ENCODE results near the gene BATF2. TPM values are rescaled to one million over a fixed set of nuclear protein-coding genes. Genes with fewer than 3 reads are reported as not detected.
"Not testable (repeated sequence)": the region's sequence is repeated elsewhere in the genome, so short reads cannot be mapped to it uniquely, and the experiment has no call there.

The BATF2 gene
- total RNA-seq, 1 donor from 2014 or later = 0.40 TPM

DNA sequence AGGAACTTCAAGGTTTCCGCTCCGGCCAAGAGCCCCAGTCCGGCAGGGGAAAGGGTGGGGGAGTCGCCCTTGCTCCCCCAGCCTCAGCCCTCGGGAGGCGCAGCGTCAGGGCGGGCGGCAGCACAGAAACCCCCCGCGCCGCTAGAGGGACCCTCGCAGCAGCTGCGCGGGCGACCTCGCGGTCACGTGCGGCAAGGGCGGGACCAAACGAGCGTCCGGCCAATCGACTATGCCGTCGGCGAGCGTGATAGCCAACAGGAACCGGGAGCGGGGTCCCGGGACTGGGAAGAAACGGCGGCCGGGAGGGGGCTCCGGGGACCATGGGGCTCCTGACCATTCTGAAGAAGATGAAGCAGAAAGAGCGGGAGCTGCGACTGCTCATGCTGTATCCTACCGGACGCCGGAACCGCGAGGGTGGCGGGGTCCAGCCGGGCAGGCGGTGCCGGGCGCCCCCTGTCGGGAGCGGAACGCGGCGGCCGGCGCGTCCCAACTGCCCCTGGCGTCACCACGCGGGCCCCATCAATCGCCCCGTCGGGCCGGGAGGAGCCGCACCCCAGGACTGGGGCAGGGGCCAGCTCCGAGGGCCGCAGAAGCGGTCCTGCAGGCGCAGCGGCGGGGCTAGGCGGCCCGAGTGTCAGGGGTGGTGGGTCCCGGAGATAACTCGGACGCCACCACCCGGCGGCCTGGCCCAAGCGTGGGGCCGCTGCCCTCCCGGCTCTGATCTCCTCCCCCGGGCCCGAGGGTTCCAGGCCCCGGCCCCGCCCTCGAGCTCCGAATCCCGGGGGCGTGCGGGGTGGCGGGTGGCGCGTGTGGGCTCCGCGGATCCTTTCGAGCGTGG lies 17.3 kb upstream of the BATF2 start, which contains the start of gene ARL2:
Gene ARL2, plus strand, starts transcription at position 273 of the 838 bp plus-strand sequence. Its CDS starts 48 bp downstream, at position 321.
- DNase-seq (ENCODE audit: low read depth, low spot score) = peak; percentile 59

- peak; percentile 57 for DNase-seq (ENCODE audit: low read depth, low spot score)
These were observed 16.5 kb upstream of the BATF2 start for GRCh38 chr11:65013130-65013887.

- no peak for DNase-seq (ENCODE audit: low read depth, low spot score)
These were observed 12.1 kb upstream of the BATF2 start for GRCh38 chr11:65008873-65009272.

GRCh38 chr11:65008016-65008415 lies 11.2 kb upstream of the BATF2 start:
- no peak for DNase-seq (ENCODE audit: low read depth, low spot score)

DNA sequence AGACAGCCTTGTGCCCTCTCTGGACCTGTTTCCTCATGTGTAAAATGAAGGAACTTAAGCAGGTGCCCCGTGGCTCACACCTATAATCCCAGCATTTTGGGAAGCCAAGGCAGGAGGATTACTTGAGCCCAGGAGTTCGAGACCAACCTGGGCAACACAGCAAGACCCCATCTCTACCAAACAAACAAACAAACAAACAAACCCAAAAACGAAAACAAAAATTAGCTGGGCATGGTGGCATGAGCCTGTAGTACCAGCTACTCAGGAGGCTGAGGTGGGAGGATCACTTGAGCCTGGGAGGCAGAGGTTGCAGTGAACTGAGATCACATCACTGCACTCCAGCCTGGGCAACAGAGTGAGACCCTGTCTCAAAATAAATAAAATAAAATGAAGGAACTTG lies 7.2 kb upstream of the BATF2 start:
- not testable (repeated sequence) for DNase-seq (ENCODE audit: low read depth, low spot score)

GRCh38 chr11:65003282-65003681 lies 6.5 kb upstream of the BATF2 start:
- no peak for DNase-seq (ENCODE audit: low read depth, low spot score)

GRCh38 chr11:65002706-65003105 lies 5.9 kb upstream of the BATF2 start:
- DNase-seq (ENCODE audit: low read depth, low spot score) = no peak

DNA sequence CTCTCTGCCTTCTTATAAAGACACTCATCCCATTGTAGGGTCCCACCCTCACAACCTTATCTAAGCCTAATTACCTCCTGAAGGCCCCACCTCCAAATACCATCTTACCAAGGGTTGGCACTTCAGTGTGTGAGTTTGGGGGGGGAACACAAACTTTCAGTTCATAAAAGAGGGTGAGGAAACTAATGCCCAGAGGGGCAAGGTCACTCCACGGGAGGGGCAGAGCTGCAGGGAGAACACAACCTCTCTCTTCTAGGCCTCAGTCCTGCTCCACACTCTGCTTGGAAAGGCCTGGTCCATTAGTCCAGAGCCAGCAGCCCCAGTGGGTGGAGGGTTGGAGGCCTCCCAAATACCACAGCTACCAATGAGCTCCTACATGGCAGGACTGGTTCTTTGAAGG lies 2.7 kb upstream of the BATF2 start:
- DNase-seq (ENCODE audit: low read depth, low spot score) = no peak

GRCh38 chr11:64998690-64999431 lies 2.1 kb upstream of the BATF2 start:
- no peak for DNase-seq (ENCODE audit: low read depth, low spot score)

GRCh38 chr11:64998141-64998540 lies 1.4 kb upstream of the BATF2 start:
- no peak for DNase-seq (ENCODE audit: low read depth, low spot score)

DNA sequence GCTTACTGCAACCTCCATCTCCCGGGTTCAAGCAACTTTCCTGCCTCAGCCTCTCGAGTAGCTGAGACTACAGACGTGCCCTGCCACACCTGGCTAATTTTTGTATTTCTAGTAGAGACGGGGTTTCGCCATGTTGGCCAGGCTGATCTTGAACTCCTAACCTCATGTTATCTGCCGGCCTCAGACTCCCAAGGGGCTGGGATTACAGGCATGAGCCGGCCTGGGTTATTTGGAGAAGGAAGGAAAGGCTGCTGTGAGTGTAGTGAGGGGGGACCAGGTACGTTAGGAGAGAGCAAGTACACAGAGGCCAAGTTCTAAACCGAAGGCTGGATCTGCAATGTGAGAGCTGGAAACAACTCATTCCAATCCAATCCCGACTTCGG lies 453 bp downstream of the BATF2 start:
- no peak for DNase-seq (ENCODE audit: low read depth, low spot score)

DNA sequence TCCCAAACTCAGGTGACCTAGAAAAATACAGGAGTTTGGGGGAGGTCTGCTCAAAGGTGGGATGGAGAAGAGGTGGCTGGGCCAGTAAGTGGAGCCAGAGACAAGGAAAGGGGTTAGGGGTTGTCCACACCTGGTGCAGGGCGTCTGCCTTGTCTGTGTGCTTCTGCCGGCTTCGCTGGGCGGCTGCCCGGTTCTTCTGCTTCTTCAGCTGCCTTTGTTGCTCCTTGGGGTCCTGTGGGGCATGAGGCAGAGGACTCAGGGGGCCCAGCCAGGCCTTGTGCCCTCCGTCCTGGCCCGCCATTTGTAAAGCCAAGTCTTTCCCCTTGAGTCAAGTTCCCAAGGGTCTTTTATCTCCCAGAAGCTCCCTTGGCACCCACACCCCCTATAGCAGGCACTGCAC lies 2.5 kb downstream of the BATF2 start:
- no peak for DNase-seq (ENCODE audit: low read depth, low spot score)

DNA sequence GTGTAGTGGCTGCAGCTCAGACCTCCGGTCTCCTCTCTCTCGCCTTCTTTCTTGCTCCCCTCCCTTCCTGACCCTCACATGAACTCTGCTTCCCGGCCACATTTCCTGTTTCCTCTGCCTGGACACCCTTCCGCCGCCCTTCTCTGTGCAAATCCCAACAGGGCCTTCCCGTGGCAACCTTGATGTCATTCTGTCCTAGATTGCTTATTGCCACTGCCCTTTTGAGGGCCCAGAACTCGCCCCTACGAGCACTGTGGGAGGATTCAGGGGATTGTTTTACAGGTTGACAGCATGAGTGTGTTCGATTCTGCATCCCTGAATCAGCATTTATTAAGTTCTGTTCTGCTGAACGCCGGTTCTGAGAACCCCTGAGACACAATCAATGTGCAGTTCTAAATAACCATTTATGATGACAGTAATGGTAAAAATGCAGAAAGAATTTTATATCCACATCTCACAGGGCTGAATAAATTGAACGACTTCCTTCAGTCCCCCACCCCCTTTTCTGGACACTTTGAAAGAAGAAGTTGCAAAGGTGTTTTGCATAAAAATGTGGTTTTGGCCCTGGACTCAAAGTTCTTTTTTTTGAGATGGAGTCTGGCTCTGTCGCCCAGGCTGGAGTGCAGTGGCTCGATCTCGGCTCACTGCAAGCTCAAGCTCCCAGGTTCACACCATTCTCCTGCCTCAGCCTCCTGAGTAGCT lies 6.4 kb downstream of the BATF2 start:
- no peak for DNase-seq (ENCODE audit: low read depth, low spot score)

DNA sequence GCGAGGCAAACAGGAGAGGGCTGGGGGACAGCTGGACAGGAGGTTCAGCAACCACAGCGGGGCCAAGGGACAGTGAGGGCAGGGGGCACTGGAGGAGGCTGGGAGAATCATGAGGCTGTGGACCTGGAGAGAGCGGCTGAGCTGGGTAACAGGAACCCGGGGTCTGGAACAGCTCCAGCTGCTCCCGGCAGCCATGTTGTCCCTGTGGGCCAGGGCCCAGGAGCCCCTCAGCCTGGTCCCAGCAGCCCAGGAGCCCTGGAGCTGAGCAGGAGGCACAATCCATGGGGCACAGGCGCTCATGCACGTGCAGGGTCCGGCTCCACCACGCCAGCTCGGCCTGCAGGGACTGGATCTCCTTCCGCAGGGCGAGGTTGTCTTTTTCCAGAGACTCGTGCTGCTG lies 7.4 kb downstream of the BATF2 start:
- DNase-seq (ENCODE audit: low read depth, low spot score) = no peak

GRCh38 chr11:64987998-64988854 lies 8.5 kb downstream of the BATF2 start:
- DNase-seq (ENCODE audit: low read depth, low spot score) = no peak

- DNase-seq (ENCODE audit: low read depth, low spot score) = not testable (repeated sequence)
These were observed 13.4 kb downstream of the BATF2 start for GRCh38 chr11:64983339-64983738.

- DNase-seq (ENCODE audit: low read depth, low spot score) = no peak
These were observed 20.1 kb downstream of the BATF2 start for GRCh38 chr11:64976651-64977050.

- no peak for DNase-seq (ENCODE audit: low read depth, low spot score)
These were observed 22.6 kb downstream of the BATF2 start for GRCh38 chr11:64974124-64974523.

DNA sequence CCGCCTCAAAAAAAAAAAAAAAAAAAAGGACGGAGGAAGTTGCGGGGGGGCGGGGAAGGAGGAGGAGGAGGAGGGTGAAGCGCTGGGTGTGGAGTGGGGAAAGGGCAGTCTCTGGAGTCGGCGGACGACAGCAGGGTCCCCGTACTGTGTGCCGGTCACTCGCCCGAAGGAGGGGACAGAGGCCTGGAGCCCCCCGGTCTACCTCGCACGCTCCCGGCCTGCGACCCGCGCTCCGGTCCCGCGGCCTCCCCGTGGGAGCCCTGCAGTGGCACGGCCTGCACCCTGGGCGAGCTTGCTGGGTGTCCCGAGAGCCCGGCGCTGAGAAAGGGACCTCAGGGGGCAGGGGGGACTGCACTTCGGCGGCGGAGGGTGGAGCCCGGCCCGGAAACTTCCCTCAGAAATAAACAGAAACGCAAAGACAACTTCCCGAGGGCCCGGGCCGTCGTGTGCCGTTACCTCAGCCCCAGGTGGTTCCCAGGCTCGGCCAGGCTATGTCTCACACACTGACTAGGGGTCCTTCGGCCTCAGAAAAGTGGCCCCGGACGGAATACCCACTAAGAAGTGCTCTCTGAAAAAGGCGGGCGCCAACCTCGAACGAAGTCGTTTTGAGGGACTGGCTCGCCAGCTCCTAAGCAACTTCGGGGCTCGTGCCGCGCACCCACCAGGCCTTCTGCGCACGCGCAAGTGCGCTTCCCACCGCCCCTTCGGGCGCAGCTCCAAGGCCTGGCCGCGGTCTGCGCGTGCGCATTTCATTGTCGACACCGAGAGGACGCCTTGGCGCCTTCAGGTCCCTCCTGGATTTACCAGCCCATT lies 25.1 kb downstream of the BATF2 start, which contains the start of gene MAJIN:
Gene MAJIN, minus strand, starts transcription at position 688 of the 813 bp plus-strand sequence. CDS start 12,703 bp downstream, outside the sequence.
- peak; percentile 24 for DNase-seq (ENCODE audit: low read depth, low spot score)
